HG02852 (cell line): ENCODE data around the gene CACNA1C.
"Not testable (repeated sequence)": the region's sequence is repeated elsewhere in the genome, so short reads cannot be mapped to it uniquely, and the experiment has no call there.

ENCODE experiments used
- ATAC-seq: cut with Tn5 transposase; IDR thresholded peaks from one replicate; pipeline ENCODE4 v1.9.1; 2021; ENCODE audit warnings: mild to moderate bottlenecking, moderate library complexity; ENCODE audit not compliant: unreplicated experiment

CACNA1C gene

GRCh38 chr12:2673966-2674810, 621.4 kb downstream of the CACNA1C start:
- ATAC-seq = no peak

GRCh38 chr12:2675776-2676175, 623.0 kb downstream of the CACNA1C start:
- ATAC-seq = no peak

GRCh38 chr12:2677142-2677880, 624.5 kb downstream of the CACNA1C start:
- ATAC-seq = no peak

GRCh38 chr12:2678426-2678825, 625.6 kb downstream of the CACNA1C start:
- ATAC-seq = no peak

- no peak for ATAC-seq
Measured at GRCh38 chr12:2679068-2679815, 626.5 kb downstream of the CACNA1C start.

- no peak for ATAC-seq
Measured at GRCh38 chr12:2679816-2680675, 627.3 kb downstream of the CACNA1C start.

GRCh38 chr12:2680676-2681039, 627.9 kb downstream of the CACNA1C start:
- no peak for ATAC-seq

GRCh38 chr12:2681450-2682205, 628.8 kb downstream of the CACNA1C start:
- no peak for ATAC-seq

- no peak for ATAC-seq
Measured at GRCh38 chr12:2682296-2683251, 629.8 kb downstream of the CACNA1C start.

GRCh38 chr12:2683283-2684025, 630.7 kb downstream of the CACNA1C start:
- ATAC-seq = no peak

- not testable (repeated sequence) for ATAC-seq
Measured at GRCh38 chr12:2684026-2684325, 631.2 kb downstream of the CACNA1C start.

- ATAC-seq = not testable (repeated sequence)
Measured at GRCh38 chr12:2685620-2686279, 633.0 kb downstream of the CACNA1C start.

- ATAC-seq = no peak
Measured at GRCh38 chr12:2686280-2686646, 633.5 kb downstream of the CACNA1C start.

- no peak for ATAC-seq
Measured at GRCh38 chr12:2687058-2687457, 634.3 kb downstream of the CACNA1C start.

- no peak for ATAC-seq
Measured at GRCh38 chr12:2687726-2688125, 634.9 kb downstream of the CACNA1C start.

- no peak for ATAC-seq
Measured at GRCh38 chr12:2688381-2688931, 635.7 kb downstream of the CACNA1C start.

- ATAC-seq = no peak
Measured at GRCh38 chr12:2689393-2689792, 636.6 kb downstream of the CACNA1C start.
